ENCODE measurements around the gene FRMD4A. TPM values are rescaled to one million over a fixed set of nuclear protein-coding genes. Genes with fewer than 3 reads are reported as not detected.

FRMD4A gene
- total and polyA plus RNA-seq, 2 experiments from 2014 or later, result 11.9 to 17.5 TPM

- Histone ChIP-seq H2AFZ (no peak overlapping the region), H3K9me3 (ENCODE audit: low read depth) (no peaks in the 10 kb centered on the region), H3K36me3 (ENCODE audit: low read depth) (peaks cover 9% of the 10 kb centered on the region), H3K4me3 (no peak overlapping the region), H3K27ac (no peak overlapping the region), H3F3A (ENCODE audit: insufficient read depth) (peaks cover 19% of the 10 kb centered on the region; the same call in 1 of the 2 replicates), H3K9ac (no peak overlapping the region), H3K79me2 (ENCODE audit: insufficient read depth) (no peaks in the 10 kb centered on the region), H3K4me2 (ENCODE audit: unreplicated experiment) (no peak overlapping the region), H3K4me1 (ENCODE audit: insufficient read depth) (peaks cover 7% of the 10 kb centered on the region), H3K27me3 (replicated peaks; ENCODE audit: insufficient read depth) (no peaks in the 10 kb centered on the region), H3K9me2 (ENCODE audit: insufficient read depth) (no peaks in the 10 kb centered on the region), H4K20me1 (ENCODE audit: insufficient read depth) (no peaks in the 10 kb centered on the region)
- WGBS, 2 experiments (ENCODE audit: low coverage in 1 of 2, low lambda C conversion rate in 2 of 2, missing lambda C conversion rate in 2 of 2), result 91 to 100% methylated on average over 1 of the region's 1 CpG
- no peak for DNase-seq
- in situ Hi-C loops (cut with MboI), result no loop called here
- TF ChIP-seq EZH2 (IDR thresholded peaks at IDR 0.05; ENCODE audit: insufficient read depth, poor library complexity, severe bottlenecking), result no peak
- no peak for TF ChIP-seq EZH2phosphoT487 (IDR thresholded peaks at IDR 0.05; ENCODE audit: insufficient read depth, low read depth)
Measured at GRCh38 chr10:13637303-13637856, 693.3 kb downstream of the FRMD4A start.

- H3K9ac ChIP-seq, result no peak overlapping the region
- no peak overlapping the region for H3K27ac ChIP-seq
- DNase-seq, result peak; percentile 31
- no peak overlapping the region for H3K4me2 ChIP-seq (ENCODE audit: unreplicated experiment)
- no peaks in the 10 kb centered on the region for H3K27me3 ChIP-seq (replicated peaks; ENCODE audit: insufficient read depth)
- peaks cover 7% of the 10 kb centered on the region for H3K4me1 ChIP-seq (ENCODE audit: insufficient read depth)
- H2AFZ ChIP-seq, result no peak overlapping the region
- no peaks in the 10 kb centered on the region for H3K9me3 ChIP-seq (ENCODE audit: low read depth)
- 81% methylated on average over 4 of the region's 4 CpGs for WGBS, 2 experiments (ENCODE audit: low coverage in 1 of 2, low lambda C conversion rate in 2 of 2, missing lambda C conversion rate in 2 of 2)
- H3K4me3 ChIP-seq, result no peak overlapping the region
- no peak for TF ChIP-seq EZH2phosphoT487 (IDR thresholded peaks at IDR 0.05; ENCODE audit: insufficient read depth, low read depth)
- TF ChIP-seq EZH2 (IDR thresholded peaks at IDR 0.05; ENCODE audit: insufficient read depth, poor library complexity, severe bottlenecking), result no peak
- in situ Hi-C loops (cut with MboI), result no loop called here
- H3F3A ChIP-seq (ENCODE audit: insufficient read depth), result peaks cover 15% of the 10 kb centered on the region; the same call in 1 of the 2 replicates
- peaks cover 3% of the 10 kb centered on the region; the same call in 1 of the 2 replicates for H3K36me3 ChIP-seq (ENCODE audit: low read depth)
- H4K20me1 ChIP-seq (ENCODE audit: insufficient read depth), result no peaks in the 10 kb centered on the region
- no peaks in the 10 kb centered on the region for H3K9me2 ChIP-seq (ENCODE audit: insufficient read depth)
- no peaks in the 10 kb centered on the region for H3K79me2 ChIP-seq (ENCODE audit: insufficient read depth)
Measured at GRCh38 chr10:13636776-13637175, 693.9 kb downstream of the FRMD4A start.

- no peaks in the 10 kb centered on the region for H3K79me2 ChIP-seq (ENCODE audit: insufficient read depth)
- DNase-seq, result no peak
- 93 to 94% methylated on average over 6 of the region's 6 CpGs for WGBS, 2 experiments (ENCODE audit: low coverage in 1 of 2, low lambda C conversion rate in 2 of 2, missing lambda C conversion rate in 2 of 2)
- TF ChIP-seq EZH2 (IDR thresholded peaks at IDR 0.05; ENCODE audit: insufficient read depth, poor library complexity, severe bottlenecking) (no peak), EZH2phosphoT487 (IDR thresholded peaks at IDR 0.05; ENCODE audit: insufficient read depth, low read depth) (no peak)
- no peaks in the 10 kb centered on the region for H4K20me1 ChIP-seq (ENCODE audit: insufficient read depth)
- H2AFZ ChIP-seq, result no peak overlapping the region
- H3K27me3 ChIP-seq (replicated peaks; ENCODE audit: insufficient read depth), result no peaks in the 10 kb centered on the region
- H3K27ac ChIP-seq, result no peak overlapping the region
- no peaks in the 10 kb centered on the region for H3K9me2 ChIP-seq (ENCODE audit: insufficient read depth)
- H3K9me3 ChIP-seq (ENCODE audit: low read depth), result no peaks in the 10 kb centered on the region
- peaks cover 7% of the 10 kb centered on the region for H3K4me1 ChIP-seq (ENCODE audit: insufficient read depth)
- in situ Hi-C loops (cut with MboI), result no loop called here
- no peak overlapping the region for H3K4me2 ChIP-seq (ENCODE audit: unreplicated experiment)
- peaks cover 15% of the 10 kb centered on the region; the same call in 1 of the 2 replicates for H3F3A ChIP-seq (ENCODE audit: insufficient read depth)
- no peak overlapping the region for H3K9ac ChIP-seq
- no peak overlapping the region for H3K4me3 ChIP-seq
- H3K36me3 ChIP-seq (ENCODE audit: low read depth), result 0 out of 2 replicates have a peak, but pooled peaks cover 6% of the 10 kb centered on the region
Measured at GRCh38 chr10:13634207-13634606, 696.5 kb downstream of the FRMD4A start.

- TF ChIP-seq EZH2phosphoT487 (IDR thresholded peaks at IDR 0.05; ENCODE audit: insufficient read depth, low read depth) (no peak), EZH2 (IDR thresholded peaks at IDR 0.05; ENCODE audit: insufficient read depth, poor library complexity, severe bottlenecking) (no peak)
- H3K27ac ChIP-seq, result no peak overlapping the region
- 0 out of 2 replicates have a peak, but pooled peaks cover 6% of the 10 kb centered on the region for H3K36me3 ChIP-seq (ENCODE audit: low read depth)
- peaks cover 15% of the 10 kb centered on the region; the same call in 1 of the 2 replicates for H3F3A ChIP-seq (ENCODE audit: insufficient read depth)
- H3K79me2 ChIP-seq (ENCODE audit: insufficient read depth), result no peaks in the 10 kb centered on the region
- H3K4me1 ChIP-seq (ENCODE audit: insufficient read depth), result peaks cover 7% of the 10 kb centered on the region
- no peak overlapping the region for H2AFZ ChIP-seq
- in situ Hi-C loops (cut with MboI), result no loop called here
- 94 to 96% methylated on average over 7 of the region's 7 CpGs for WGBS, 2 experiments (ENCODE audit: low coverage in 1 of 2, low lambda C conversion rate in 2 of 2, missing lambda C conversion rate in 2 of 2)
- H3K9ac ChIP-seq, result no peak overlapping the region
- no peaks in the 10 kb centered on the region for H3K9me2 ChIP-seq (ENCODE audit: insufficient read depth)
- H3K4me3 ChIP-seq, result no peak overlapping the region
- H3K27me3 ChIP-seq (replicated peaks; ENCODE audit: insufficient read depth), result no peaks in the 10 kb centered on the region
- no peaks in the 10 kb centered on the region for H3K9me3 ChIP-seq (ENCODE audit: low read depth)
- no peak for DNase-seq
- H3K4me2 ChIP-seq (ENCODE audit: unreplicated experiment), result no peak overlapping the region
- H4K20me1 ChIP-seq (ENCODE audit: insufficient read depth), result no peaks in the 10 kb centered on the region
Measured at GRCh38 chr10:13633689-13634088, 697.0 kb downstream of the FRMD4A start.
